ENCODE data around the gene HOXA3. TPM values are rescaled to one million over a fixed set of nuclear protein-coding genes. Genes with fewer than 3 reads are reported as not detected.

Gene HOXA3
- polyA plus RNA-seq, 1 donor from 2014 or later: not detected

- H3K27me3 Mint-ChIP-seq: peaks cover 44% of the 10 kb centered on the region
- peak overlapping the region in 3 of 4 donors; percentile 45 to 62 (median 60) for H3K4me3 Mint-ChIP-seq
- H3K9me3 Mint-ChIP-seq: peaks cover 0 to 13% (median 0%) of the 10 kb centered on the region in 3 donors
- H3K36me3 Mint-ChIP-seq: peaks cover 2% of the 10 kb centered on the region
- H3K27ac Mint-ChIP-seq: peak overlapping the region; percentile 63 to 98 (median 95)
- H3K4me1 Mint-ChIP-seq: peaks cover 7 to 12% (median 9%) of the 10 kb centered on the region in 3 donors
These were observed 17.5 kb upstream of the HOXA3 start for GRCh38 chr7:27169658-27170425.

- Mint-ChIP-seq H3K27ac (peak overlapping the region; percentile 85 to 98 (median 95)), H3K4me3 (peak overlapping the region; percentile 38 to 90 (median 76)), H3K27me3 (peaks cover 48% of the 10 kb centered on the region), H3K36me3 (peaks cover 3% of the 10 kb centered on the region), H3K9me3 (peaks cover 0 to 13% (median 0%) of the 10 kb centered on the region in 3 donors), H3K4me1 (peaks cover 7 to 12% (median 9%) of the 10 kb centered on the region in 3 donors)
These were observed 16.0 kb upstream of the HOXA3 start for GRCh38 chr7:27168265-27168947.

- peaks cover 0 to 13% (median 0%) of the 10 kb centered on the region in 3 donors for H3K9me3 Mint-ChIP-seq
- peaks cover 3% of the 10 kb centered on the region for H3K36me3 Mint-ChIP-seq
- peak overlapping the region in 2 of 4 donors; percentile 39 to 86 for H3K4me3 Mint-ChIP-seq
- H3K27ac Mint-ChIP-seq: peak overlapping the region; percentile 85 to 98 (median 93)
- H3K27me3 Mint-ChIP-seq: peaks cover 50% of the 10 kb centered on the region
- H3K4me1 Mint-ChIP-seq: peaks cover 7 to 13% (median 9%) of the 10 kb centered on the region in 3 donors
These were observed 15.5 kb upstream of the HOXA3 start for GRCh38 chr7:27167916-27168264.

- Mint-ChIP-seq H3K9me3 (peaks cover 0 to 10% (median 0%) of the 10 kb centered on the region in 3 donors), H3K4me3 (peak overlapping the region in 2 of 4 donors; percentile 79 to 86), H3K27ac (peak overlapping the region; percentile 85 to 98 (median 93)), H3K4me1 (peaks cover 2 to 13% (median 5%) of the 10 kb centered on the region in 3 donors), H3K36me3 (peaks cover 3% of the 10 kb centered on the region), H3K27me3 (peaks cover 47% of the 10 kb centered on the region)
These were observed 14.4 kb upstream of the HOXA3 start for GRCh38 chr7:27166531-27167505.

GRCh38 chr7:27165996-27166530 lies 13.7 kb upstream of the HOXA3 start:
- H3K4me1 Mint-ChIP-seq: peaks cover 1 to 11% (median 3%) of the 10 kb centered on the region in 3 donors
- H3K36me3 Mint-ChIP-seq: peaks cover 1% of the 10 kb centered on the region
- H3K27me3 Mint-ChIP-seq: peaks cover 44% of the 10 kb centered on the region
- H3K4me3 Mint-ChIP-seq: peak overlapping the region in 3 of 4 donors; percentile 66 to 82 (median 70)
- peaks cover 0 to 10% (median 0%) of the 10 kb centered on the region in 3 donors for H3K9me3 Mint-ChIP-seq
- peak overlapping the region; percentile 85 to 98 (median 98) for H3K27ac Mint-ChIP-seq

- Mint-ChIP-seq H3K27ac (peak within 1 kb of the TSS; percentile 85 to 98 (median 98)), H3K4me1 (peaks cover 3 to 14% (median 4%) of the 10 kb centered on the region in 3 donors), H3K27me3 (peaks cover 44% of the 10 kb centered on the region), H3K9me3 (peaks cover 0 to 10% (median 0%) of the 10 kb centered on the region in 3 donors), H3K4me3 (peak within 1 kb of the TSS; percentile 25 to 82 (median 73)), H3K36me3 (peaks cover 1% of the 10 kb centered on the region)
These were observed 13.0 kb upstream of the HOXA3 start, which contains the start of gene HOXA9 for GRCh38 chr7:27165089-27165995. TSS of gene HOXA9 (minus strand) at chr7:27165537. CDS start at chr7:27165457, 80 bp downstream.

- H3K27ac Mint-ChIP-seq: peak overlapping the region; percentile 40 to 98 (median 60)
- H3K27me3 Mint-ChIP-seq: peaks cover 50% of the 10 kb centered on the region
- H3K4me1 Mint-ChIP-seq: peaks cover 3 to 21% (median 6%) of the 10 kb centered on the region in 3 donors
- H3K36me3 Mint-ChIP-seq: peaks cover 1% of the 10 kb centered on the region
- H3K9me3 Mint-ChIP-seq: peaks cover 0 to 10% (median 0%) of the 10 kb centered on the region in 3 donors
- H3K4me3 Mint-ChIP-seq: peak overlapping the region in 3 of 4 donors; percentile 51 to 75 (median 71)
These were observed 12.1 kb upstream of the HOXA3 start for GRCh38 chr7:27164367-27165088.

- H3K4me3 Mint-ChIP-seq: peak overlapping the region in 2 of 4 donors; percentile 19 to 71
- H3K4me1 Mint-ChIP-seq: peaks cover 3 to 23% (median 6%) of the 10 kb centered on the region in 3 donors
- peaks cover 52% of the 10 kb centered on the region for H3K27me3 Mint-ChIP-seq
- H3K36me3 Mint-ChIP-seq: peaks cover 1% of the 10 kb centered on the region
- H3K27ac Mint-ChIP-seq: peak overlapping the region; percentile 40 to 98 (median 60)
- H3K9me3 Mint-ChIP-seq: peaks cover 0 to 10% (median 0%) of the 10 kb centered on the region in 3 donors
These were observed 11.6 kb upstream of the HOXA3 start for GRCh38 chr7:27164045-27164366.

GRCh38 chr7:27163288-27164044 lies 11.1 kb upstream of the HOXA3 start:
- H3K36me3 Mint-ChIP-seq: peaks cover 1% of the 10 kb centered on the region
- H3K4me1 Mint-ChIP-seq: peaks cover 0 to 27% (median 8%) of the 10 kb centered on the region in 3 donors
- H3K9me3 Mint-ChIP-seq: peaks cover 0 to 7% (median 0%) of the 10 kb centered on the region in 3 donors
- H3K27me3 Mint-ChIP-seq: peaks cover 51% of the 10 kb centered on the region
- H3K4me3 Mint-ChIP-seq: peak overlapping the region in 1 of 4 donors; percentile 71
- H3K27ac Mint-ChIP-seq: peak overlapping the region; percentile 40 to 98 (median 60)

GRCh38 chr7:27162561-27163287 lies 10.3 kb upstream of the HOXA3 start:
- H3K27ac Mint-ChIP-seq: peak overlapping the region; percentile 40 to 98 (median 54)
- H3K4me1 Mint-ChIP-seq: peaks cover 2 to 35% (median 10%) of the 10 kb centered on the region in 3 donors
- H3K36me3 Mint-ChIP-seq: peaks cover 1% of the 10 kb centered on the region
- H3K27me3 Mint-ChIP-seq: peaks cover 52% of the 10 kb centered on the region
- peaks cover 0 to 11% (median 0%) of the 10 kb centered on the region in 3 donors for H3K9me3 Mint-ChIP-seq
- H3K4me3 Mint-ChIP-seq: peak overlapping the region in 1 of 4 donors; percentile 71

GRCh38 chr7:27161721-27162560 lies 9.6 kb upstream of the HOXA3 start:
- Mint-ChIP-seq H3K4me3 (peak overlapping the region in 2 of 4 donors; percentile 70 to 71), H3K27me3 (peaks cover 51% of the 10 kb centered on the region), H3K4me1 (peaks cover 3 to 35% (median 10%) of the 10 kb centered on the region in 3 donors), H3K27ac (peak overlapping the region in 2 of 3 donors; percentile 39 to 98), H3K36me3 (peaks cover 1% of the 10 kb centered on the region), H3K9me3 (peaks cover 0 to 14% (median 0%) of the 10 kb centered on the region in 3 donors)
